Measurements from ENCODE around the gene HK3.

The HK3 gene

DNA sequence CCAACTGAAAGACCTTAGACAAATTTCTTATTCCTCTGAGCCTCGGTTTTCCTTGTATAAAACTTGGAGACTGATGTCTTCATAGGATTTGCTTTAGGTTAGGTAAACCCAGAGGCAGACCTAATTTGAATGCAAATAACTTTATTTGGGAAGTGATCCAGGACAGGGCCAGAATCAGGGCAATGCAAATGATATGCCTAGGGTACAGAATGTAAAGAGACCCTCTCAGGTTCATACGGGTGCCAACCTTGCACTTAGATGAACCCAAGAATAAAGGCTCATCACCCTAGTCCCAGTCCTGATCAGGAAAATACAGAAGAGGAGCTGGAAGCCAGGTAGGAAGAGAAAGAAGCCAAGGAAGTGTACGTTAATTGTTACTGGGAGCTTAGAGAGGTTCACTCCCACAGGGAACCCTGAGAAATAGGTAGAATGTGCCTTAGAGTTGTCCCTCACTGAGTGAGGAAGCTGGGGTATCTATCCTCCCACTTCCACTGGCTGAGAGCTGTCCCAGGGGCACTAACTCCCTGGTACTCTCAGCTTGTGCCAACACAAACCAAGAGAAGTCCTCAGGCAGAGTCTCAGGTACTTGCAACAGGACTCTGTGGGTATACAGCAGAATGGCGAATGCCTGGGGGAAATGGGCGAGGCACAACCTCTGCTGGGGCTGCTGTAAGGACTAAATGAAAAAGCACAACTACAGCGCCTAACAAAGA lies 3.1 kb upstream of the HK3 start:
- no peak for DNase-seq (ENCODE audit: low read depth in 2 of 3, low spot score in 2 of 3)

DNA sequence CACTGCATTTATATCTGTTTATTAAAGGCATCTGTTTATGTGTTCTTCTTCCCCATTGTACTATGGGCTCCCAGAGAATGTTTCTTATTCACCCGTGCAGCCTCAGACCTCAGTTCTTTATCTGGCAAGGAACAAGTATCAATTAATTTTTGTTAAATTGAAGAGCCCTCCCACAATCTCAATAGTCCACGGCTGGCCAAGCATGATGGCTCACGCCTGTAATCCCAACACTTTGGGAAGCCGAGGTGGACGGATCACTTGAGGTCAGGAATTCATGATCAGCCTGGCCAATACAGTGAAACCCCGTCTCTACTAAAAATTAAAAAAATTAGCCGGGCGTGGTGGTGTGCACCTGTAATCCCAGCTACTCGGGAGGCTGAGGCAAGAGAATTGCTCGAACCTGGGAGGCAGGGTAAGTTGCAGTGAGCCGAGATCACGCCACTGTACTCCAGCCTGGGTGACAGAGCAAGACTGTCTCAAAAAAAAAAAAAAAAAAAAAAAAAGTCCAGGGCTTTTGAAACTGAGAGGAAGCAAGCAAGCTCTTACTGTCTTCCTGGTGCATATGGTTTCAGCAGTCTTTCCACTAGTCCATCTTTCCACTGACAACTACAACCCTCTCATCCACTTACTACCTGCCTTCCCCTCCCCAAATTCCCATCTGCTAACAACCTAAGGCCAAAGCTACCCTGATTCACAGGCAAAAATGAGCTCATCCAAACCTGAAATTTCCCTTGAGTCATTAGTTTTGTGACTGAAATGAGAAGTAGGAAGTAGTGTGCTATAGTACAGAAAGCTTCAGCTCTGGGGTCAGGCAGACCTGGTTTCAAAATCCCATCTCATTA lies 2.3 kb upstream of the HK3 start:
- DNase-seq (ENCODE audit: low read depth in 2 of 3, low spot score in 2 of 3), result peak in 1 of 3 experiments; percentile 5

DNA sequence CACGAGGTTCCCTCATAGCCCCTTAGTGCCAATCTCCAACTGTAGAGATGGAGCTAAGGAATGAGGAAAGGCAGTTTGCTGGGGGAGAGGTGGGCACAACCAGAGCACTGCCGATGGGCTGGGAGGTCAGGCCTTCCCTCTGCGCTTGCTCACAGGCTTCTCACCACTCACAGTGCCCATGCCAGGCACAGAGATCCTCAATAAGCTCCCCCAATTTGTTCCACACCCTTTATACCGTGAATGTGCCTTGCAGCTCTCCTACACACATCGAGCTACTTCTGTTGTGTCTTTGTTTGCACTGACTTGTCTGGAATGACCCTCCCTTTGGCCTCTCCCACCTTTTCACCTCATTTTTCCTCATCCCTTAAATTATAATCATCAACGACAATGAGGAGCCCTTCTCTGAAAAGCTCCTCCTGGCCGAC lies 1.6 kb upstream of the HK3 start:
- no peak for DNase-seq (ENCODE audit: low read depth in 2 of 3, low spot score in 2 of 3)

DNA sequence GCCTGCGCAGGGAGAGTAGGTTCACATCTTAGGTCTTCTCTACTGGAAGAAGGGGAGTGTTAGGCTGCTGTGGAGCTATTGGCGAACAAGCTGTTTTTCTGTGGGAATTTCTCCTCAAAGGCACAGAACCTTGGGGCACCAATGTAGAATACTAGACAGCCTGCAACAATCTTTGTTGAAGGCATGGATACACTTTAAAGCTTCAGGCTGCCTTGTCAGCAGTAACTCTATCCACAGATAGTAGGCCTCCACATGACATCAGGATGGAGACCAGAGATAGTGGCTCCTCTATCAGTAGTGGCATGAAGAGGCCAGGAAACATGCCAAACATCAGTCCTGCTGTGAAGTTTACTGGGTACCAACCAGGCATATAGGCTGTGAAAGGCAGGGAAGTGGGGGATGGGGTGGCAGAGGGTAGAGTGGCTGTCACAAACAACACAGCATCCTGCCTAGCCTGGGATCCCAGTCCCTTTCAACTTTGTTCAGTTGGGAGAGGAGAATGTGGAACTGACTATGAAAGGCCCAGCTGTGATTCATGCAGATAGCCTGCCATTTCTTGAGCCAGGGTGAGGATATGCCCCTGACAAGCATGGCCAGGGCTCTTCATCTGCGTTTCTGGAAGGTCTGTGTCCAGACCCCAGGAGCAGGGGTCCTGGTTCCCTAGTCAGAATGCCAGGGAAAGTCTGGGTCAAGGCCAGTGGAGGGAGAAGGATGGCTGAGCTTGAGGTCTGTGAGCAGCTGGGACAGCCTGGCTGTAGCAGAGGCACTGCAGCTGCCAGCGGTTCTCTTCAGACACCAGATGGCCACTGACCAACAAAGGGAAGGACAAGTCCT lies 1.0 kb upstream of the HK3 start:
- DNase-seq (ENCODE audit: low read depth in 2 of 3, low spot score in 2 of 3), result no peak

DNA sequence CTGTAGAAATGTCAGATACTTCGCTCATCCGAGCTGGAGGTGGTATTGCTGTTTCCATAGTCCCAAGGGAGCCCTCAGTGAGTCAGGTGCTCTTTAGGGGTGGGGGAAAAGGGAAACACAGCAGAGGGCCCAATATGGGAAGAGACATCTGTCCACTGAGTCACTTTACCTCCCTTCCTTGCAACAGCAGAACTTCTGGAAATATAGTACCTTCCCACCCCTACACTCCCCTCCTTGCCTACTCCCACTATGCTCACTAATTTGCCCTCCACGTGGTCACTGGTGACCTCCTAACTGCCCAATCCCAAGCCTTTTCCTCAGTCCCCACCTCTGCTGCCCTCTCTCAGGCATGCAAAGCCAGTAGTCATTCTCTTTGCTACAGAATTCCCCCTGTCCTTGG lies 1.9 kb downstream of the HK3 start:
- no peak for DNase-seq (ENCODE audit: low read depth in 2 of 3, low spot score in 2 of 3)

DNA sequence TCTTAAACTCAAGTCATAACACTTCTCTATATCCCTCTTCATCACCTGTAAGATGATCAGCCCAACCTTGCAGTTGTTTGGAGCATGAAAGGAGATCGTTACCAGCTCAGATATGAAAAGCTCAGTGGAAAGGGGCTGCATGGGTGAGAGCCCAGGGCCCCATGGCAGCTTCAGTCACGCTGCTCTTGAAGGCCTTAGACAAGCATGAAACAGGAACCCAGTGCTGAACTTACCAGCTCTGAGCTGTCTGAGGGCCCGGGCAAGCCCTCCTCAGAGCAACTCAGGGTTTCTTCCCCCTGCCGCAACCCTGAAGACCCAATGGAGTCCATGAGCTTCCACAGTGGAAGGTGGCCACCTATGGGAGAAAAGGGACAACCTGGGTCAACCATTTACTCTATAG lies 3.3 kb downstream of the HK3 start:
- no peak for DNase-seq (ENCODE audit: low read depth in 2 of 3, low spot score in 2 of 3)

DNA sequence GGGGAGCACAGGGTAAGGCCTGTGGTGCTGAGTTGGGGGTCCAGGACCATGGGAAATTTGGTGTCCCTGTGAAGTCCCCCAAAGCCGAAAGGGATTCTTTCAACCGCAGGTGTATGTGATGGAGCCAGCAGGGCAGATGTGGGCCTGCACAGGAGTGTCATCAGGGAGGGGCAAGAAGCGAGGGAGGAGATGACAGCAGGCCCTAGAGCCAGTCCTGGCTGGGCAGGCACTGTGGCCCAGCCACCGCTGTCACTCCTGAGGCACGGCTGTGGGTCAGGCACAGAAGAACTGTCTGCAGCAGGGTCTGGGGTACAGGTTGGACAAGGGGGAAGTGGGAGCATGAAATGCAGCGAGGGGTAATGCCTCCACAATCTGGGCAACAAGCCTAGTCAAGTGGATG lies 4.8 kb downstream of the HK3 start:
- DNase-seq (ENCODE audit: low read depth in 2 of 3, low spot score in 2 of 3), result no peak

DNA sequence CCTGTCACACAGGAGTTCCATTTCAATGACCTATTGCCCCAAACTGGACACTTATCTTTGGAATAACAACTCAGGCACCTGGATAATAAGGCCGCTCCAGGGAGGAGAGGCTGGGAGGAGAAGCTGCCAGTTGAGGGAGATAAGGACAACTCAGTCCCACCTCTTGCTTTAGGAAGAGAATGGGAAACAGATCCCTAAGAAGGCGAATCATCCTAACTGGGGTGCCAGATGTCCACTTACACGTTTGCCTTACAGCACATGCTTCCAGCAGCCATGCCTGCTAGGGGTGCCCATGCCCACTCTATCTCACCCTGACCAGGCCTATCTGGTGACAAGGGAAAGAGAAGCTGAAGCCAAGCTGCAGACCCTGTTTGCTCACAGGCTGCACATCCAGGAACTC lies 6.5 kb downstream of the HK3 start:
- no peak for DNase-seq (ENCODE audit: low read depth in 2 of 3, low spot score in 2 of 3)

DNA sequence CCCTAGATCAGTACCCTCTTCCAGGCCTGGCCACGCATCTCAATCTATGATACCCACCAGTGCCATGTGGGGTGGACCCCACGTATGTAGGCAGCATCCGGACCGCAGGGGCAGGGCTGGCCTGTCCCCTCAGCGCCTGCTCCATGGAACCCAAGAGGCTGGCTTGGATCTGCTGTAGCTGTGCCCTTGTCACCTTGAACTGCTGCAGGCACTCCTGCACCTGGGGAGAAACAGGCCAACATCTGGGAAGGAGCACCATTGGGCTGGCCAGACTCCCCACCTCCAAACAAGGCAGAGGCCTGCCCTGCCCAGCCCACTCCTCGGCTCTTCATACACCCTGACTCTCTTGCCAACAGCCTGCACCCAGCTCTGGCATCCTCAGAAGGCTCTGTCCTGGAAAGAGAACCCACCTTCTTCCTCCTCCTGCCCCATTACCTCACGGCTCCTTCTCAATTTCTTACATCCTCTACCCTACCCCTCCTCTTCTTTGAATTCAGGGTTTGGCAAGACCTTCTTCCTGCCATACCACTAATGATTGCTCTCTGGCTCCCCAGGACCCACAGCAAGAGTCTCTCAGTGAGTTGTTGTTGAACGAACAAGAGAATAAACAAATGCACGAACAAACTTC lies 7.7 kb downstream of the HK3 start:
- no peak for DNase-seq (ENCODE audit: low read depth in 2 of 3, low spot score in 2 of 3)

DNA sequence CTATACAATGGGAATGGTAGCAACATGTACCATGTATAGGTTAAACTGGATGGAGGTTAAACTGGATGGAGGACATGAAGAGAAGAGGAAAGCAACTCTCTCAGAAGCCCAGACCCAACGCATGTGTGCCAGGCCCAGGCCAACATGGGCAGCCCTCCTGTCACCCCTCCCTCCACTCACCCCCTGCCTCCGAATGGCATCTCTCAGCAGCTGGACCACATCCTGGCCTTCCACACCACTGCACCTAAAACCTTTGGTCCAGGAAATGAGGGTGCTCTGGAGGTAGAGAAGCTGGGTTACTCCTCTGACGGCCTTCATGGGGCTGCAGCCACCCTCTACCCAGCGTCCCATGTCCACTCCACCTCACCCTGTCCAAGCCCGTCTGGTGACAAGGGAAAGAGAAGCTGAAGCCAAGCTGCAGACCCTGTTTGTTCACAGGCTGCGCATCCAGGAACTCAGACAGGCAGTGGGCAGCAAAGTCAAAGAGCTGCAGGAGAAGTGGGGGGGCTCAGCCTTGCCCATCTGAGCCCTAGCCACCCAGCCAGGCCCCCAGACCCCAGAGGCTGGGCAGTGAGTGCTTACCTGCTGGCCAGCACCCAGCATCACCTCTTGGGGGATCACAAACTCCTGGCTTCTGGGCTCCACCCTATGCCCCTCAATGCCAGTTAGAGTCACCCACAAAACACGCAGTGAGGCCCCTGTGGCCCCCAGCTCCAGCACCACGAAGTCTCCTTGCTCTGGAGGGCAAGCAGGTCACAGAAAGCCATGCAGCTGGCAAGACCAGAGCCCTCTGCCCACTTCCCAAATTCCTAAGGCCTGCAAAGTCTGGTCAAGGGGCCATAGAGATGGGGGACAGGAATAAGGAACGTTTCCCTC lies 8.5 kb downstream of the HK3 start:
- DNase-seq (ENCODE audit: low read depth in 2 of 3, low spot score in 2 of 3), result no peak

DNA sequence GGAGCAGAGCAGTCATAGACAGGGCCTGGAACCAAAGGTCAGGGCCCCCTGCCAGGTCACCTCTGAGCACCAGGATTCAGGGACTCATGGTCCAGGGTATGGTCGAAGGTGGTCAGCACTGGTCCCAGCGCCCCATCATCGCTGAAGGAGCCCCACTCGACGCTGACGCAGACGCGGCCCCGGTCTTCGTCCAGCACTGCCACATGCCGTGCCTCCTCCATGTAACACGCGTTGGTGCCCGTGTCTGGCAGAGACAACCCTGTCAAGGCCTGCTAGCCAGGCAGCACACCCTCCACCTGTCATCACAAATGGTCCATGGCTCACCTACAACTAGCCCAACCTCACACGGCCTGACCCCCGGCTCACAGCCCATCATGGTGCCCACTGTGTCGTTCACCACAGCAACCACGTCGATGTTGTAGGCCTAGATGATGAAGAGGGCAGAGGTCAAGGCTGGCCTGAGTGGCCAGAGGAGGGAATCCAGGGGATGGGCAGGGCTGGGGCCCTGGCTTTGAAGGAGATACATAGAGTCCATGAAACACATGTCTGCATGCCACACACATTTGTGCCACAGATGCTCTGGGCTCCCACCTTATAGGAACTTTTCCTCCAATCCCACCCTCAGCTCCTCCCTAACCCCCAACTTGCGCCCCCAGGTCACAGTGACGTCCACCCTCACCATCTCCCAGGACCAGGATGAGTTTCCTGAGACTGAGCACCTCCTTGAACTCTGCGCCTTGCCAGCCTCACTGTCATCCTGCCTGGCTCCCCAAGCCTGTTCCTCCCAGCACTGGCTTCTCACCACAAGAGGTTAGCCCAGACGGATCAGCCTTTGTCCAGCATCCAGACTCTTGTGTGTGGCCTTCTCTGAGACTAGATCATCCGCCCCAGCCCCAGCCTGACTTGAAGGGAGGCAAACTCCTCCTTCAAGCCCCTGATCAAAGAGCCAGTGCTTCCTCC lies 9.5 kb downstream of the HK3 start:
- DNase-seq (ENCODE audit: low read depth in 2 of 3, low spot score in 2 of 3), result no peak

DNA sequence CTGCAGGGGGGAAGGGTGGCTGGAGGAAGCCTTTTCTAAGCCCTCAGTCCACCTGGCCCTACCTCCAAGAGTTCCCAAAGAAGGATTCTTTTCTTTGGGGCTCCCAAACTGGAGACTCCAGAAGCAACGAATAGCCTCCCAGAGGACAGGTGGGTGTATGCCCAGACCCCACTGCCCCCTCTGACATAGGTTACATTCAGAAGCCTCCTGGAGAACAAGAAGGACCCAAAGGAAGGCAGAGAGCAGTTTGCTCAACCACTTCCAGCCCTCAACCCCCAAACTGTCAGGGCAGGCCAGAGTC lies 10.3 kb downstream of the HK3 start:
- no peak for DNase-seq (ENCODE audit: low read depth in 2 of 3, low spot score in 2 of 3)

DNA sequence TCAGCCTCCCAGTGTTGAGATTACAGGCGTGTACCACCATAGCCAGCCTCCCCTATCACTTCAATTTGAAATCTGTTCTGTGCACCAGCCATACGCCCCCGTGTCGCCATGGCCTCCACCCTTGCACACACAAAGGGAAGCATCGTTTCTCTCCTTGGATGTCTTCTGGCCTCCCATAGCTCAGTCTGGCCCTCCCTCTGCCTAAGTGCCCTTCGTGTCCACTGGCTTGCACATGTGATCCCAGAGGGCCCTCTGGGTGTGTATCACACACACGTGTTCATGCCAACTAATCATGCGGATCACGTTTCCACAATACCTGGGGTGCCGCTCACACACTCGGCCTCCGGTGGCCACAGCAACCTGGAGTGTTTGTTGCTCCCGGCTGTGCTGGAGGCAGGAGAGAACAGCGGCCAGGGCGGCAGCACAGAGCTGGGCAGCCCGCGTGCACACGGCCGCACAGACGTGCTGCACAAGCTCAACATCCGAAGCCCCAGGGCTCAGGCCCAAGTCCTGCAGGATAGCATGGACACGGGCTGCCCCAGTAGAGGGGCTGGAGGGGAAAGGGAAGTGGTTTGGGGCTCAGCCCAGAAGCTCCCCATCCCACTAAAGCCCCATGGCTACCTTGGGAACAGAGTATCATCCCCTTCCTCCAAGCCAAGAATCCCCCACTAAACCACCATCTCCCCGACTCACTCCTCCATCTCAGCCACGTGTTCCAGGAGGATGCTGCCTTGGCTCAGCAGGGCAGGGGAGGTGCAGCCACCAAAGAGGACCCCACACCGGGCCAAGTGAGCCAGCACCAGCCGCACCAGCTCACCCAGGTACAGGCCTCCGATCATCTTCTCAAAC lies 10.9 kb downstream of the HK3 start:
- DNase-seq (ENCODE audit: low read depth in 2 of 3, low spot score in 2 of 3), result no peak

DNA sequence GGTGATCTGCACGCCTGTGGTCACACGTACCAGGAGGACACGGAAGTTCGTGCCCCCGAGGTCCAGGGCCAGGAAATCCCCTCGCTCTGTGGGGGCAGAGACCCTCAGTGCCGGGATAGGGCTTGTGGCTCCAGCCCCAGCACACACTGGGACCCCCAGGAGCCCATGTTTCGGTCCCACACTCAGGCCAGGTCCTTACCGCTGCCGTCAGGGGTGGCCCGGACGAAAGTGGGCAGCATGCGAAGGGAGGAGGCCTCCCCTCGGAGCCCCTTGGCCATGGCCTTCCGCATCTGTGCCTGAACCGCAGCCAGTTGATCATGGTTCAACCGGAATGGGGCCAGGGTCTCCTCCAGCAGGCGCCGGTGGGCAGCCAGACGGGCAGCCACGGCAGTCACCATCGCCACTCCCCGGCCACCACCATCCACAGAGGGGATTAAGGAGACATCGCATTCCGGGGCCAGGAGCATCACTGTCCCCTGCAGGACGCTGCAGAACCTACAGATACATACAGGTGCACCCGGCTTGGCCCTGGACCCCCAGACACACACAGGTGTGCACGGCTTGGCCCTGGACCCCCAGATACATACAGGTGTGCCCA lies 11.8 kb downstream of the HK3 start:
- no peak for DNase-seq (ENCODE audit: low read depth in 2 of 3, low spot score in 2 of 3)

DNA sequence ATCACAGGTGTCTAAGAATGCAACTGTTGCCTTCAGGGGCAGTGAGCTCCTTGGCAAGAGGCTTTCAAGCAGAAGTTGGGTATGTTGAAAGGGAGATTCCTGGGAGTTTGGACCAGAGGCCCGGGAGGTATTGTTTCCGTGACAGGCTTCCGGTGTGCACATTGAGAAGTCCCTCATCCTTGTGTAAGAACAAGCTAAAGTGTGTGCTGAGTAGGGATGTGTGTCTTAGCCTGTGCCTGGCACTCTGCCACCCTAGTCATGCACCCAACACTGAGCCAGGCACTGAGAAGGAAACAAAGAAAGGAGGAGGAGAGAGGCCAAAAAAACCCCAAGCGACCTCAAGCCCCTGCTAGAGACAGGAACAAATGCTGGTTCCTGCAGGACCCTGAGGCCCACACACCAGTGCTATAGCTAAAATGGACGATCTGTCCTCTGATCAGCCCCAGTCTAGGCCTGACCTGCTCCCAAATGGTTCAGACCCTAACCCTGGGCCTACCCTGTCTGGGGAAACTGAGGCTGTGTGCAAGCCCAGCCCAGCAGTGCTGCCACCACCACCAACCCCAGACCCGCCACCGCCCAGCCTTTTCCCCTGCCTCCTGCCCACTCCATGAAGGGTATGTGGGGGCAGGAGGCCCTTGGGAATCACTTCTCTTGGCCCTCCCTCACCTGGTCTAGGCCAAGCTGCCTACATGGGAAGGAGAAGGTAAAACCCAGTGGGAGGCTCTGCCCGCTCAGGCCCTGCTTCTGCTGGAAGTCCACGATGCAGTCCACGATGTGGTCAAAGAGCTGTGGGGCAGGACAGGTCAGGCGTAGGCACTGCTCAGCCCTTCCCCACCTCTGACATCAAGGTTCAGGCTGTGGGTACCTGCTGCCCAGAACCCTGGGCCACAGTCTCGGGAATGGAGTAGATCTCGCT lies 12.6 kb downstream of the HK3 start:
- DNase-seq (ENCODE audit: low read depth in 2 of 3, low spot score in 2 of 3), result no peak

DNA sequence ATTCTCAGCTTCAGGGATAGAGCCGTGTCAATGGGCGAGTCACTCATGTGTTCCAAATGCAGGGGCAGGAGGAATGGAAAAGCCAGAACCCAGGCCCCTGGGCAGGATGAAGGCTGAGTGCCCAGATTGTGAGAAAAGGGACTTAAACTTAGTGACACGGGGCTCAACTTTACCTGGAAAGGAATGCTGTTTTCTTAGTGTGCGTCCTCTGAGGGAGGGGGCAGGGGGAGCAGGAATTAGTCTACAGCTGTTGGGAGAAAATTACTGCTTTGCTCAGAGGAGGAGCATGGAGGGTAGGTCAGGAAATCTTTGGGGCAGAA lies 14.6 kb downstream of the HK3 start:
- no peak for DNase-seq (ENCODE audit: low read depth in 2 of 3, low spot score in 2 of 3)

Measured in activated CD8-positive, alpha-beta memory T cell treated with anti-CD3 and anti-CD28 coated beads for 48 hours (primary cell).